Left ventricle myocardium inferior (tissue), 1 donor: ENCODE data around the gene GYS1. TPM values are rescaled to one million over a fixed set of nuclear protein-coding genes. Genes with fewer than 3 reads are reported as not detected.
"Not testable (repeated sequence)": the region's sequence is repeated elsewhere in the genome, so short reads cannot be mapped to it uniquely, and the experiment has no call there.

Source experiments
- DNase-seq: peaks from one replicate; pipeline ENCODE4 v3.0.0-alpha.2; 2020
- H3K27ac ChIP-seq: fragments of 200-600 bp; replicated peaks from 2 replicates; pipeline ENCODE4 v1.8.0; 2021
- H3K27me3 ChIP-seq: fragments of 200-600 bp; 2 replicates; pipeline ENCODE4 v1.8.0; 2021; ENCODE audit warnings: low read depth
- H3K36me3 ChIP-seq: fragments of 200-600 bp; 2 replicates; pipeline ENCODE4 v1.8.0; 2021
- H3K4me1 ChIP-seq: fragments of 200-600 bp; 2 replicates; pipeline ENCODE4 v1.8.0; 2021
- H3K4me3 ChIP-seq: fragments of 200-600 bp; 2 replicates; pipeline ENCODE4 v1.8.0; 2021; ENCODE audit warnings: mild to moderate bottlenecking, moderate library complexity
- H3K9me3 ChIP-seq: fragments of 200-600 bp; replicated peaks from 2 replicates; pipeline ENCODE4 v1.8.0; 2021
- CTCF ChIP-seq: fragments of 200-600 bp; IDR thresholded peaks from 2 replicates; pipeline ENCODE4 v1.8.0; 2021; ENCODE audit warnings: antibody characterized with exemption, mild to moderate bottlenecking, borderline replicate concordance
- intact Hi-C: fragments of 100-400 bp; cut with micrococcal nuclease; formaldehyde crosslinking; loops from one replicate; pipeline ENCODE4 v1.11.0; 2022
- total RNA-seq: library from RNA; stranded (reverse); fragmentation: NEBNext Ultra II Directional; extraction: Animal tissue kit (Norgen Biotek cat#: 25700); gene quantifications from one replicate; pipeline ENCODE4 v1.2.1, GENCODE V29; 2021
- donor health status: DM: no; HTN: yes; CAD: no; lungs with severe emphysema.

Gene GYS1
- total RNA-seq, 1 donor from 2014 or later, result 138 TPM

- no peak overlapping the region for H3K4me3 ChIP-seq
- H3K4me1 ChIP-seq, result peaks cover 27% of the 10 kb centered on the region
- peaks cover 34% of the 10 kb centered on the region for H3K27me3 ChIP-seq
- H3K27ac ChIP-seq, result no peak overlapping the region
- H3K36me3 ChIP-seq, result peaks cover 1% of the 10 kb centered on the region
- H3K9me3 ChIP-seq, result no peaks in the 10 kb centered on the region
- intact Hi-C loops, result no loop called here
- no peak for TF ChIP-seq CTCF
- no peak for DNase-seq
Observed at GRCh38 chr19:49020931-49021895, 28.1 kb upstream of the GYS1 start.

GRCh38 chr19:49020342-49020741 is 27.2 kb upstream of the GYS1 start:
- peaks cover 27% of the 10 kb centered on the region for H3K4me1 ChIP-seq
- intact Hi-C loops, result no loop called here
- H3K4me3 ChIP-seq, result no peak overlapping the region
- H3K9me3 ChIP-seq, result no peaks in the 10 kb centered on the region
- H3K27ac ChIP-seq, result no peak overlapping the region
- peaks cover 34% of the 10 kb centered on the region for H3K27me3 ChIP-seq
- no peak for TF ChIP-seq CTCF
- no peak for DNase-seq
- H3K36me3 ChIP-seq, result peaks cover 10% of the 10 kb centered on the region

- Histone ChIP-seq H3K9me3 (no peaks in the 10 kb centered on the region), H3K36me3 (peaks cover 19% of the 10 kb centered on the region), H3K27ac (no peak overlapping the region), H3K4me1 (peaks cover 27% of the 10 kb centered on the region), H3K4me3 (peak overlapping the region; percentile 63), H3K27me3 (peaks cover 34% of the 10 kb centered on the region)
- intact Hi-C loops, result no loop called here
- DNase-seq, result peak; percentile 75
- no peak for TF ChIP-seq CTCF
Observed at GRCh38 chr19:49019242-49019932, 26.3 kb upstream of the GYS1 start.

GRCh38 chr19:49018388-49019241 is 25.5 kb upstream of the GYS1 start:
- H3K9me3 ChIP-seq, intact Hi-C loops, H3K27ac ChIP-seq, DNase-seq: not testable (repeated sequence)
- Histone ChIP-seq H3K36me3 (peaks cover 25% of the 10 kb centered on the region), H3K27me3 (peaks cover 34% of the 10 kb centered on the region), H3K4me3 (peak overlapping the region; percentile 63), H3K4me1 (peaks cover 27% of the 10 kb centered on the region)

- Histone ChIP-seq H3K27ac (no peak overlapping the region), H3K9me3 (no peaks in the 10 kb centered on the region), H3K36me3 (peaks cover 29% of the 10 kb centered on the region), H3K4me3 (peak overlapping the region; percentile 63), H3K4me1 (peaks cover 27% of the 10 kb centered on the region), H3K27me3 (peaks cover 34% of the 10 kb centered on the region)
- intact Hi-C loops, result no loop called here
- DNase-seq, result peak; percentile 36
- TF ChIP-seq CTCF, result peak; percentile 66
Observed at GRCh38 chr19:49017666-49018351, 24.7 kb upstream of the GYS1 start.
